HepG2 (cell line): Measurements from ENCODE around the gene ZKSCAN5. TPM values are rescaled to one million over a fixed set of nuclear protein-coding genes. Genes with fewer than 3 reads are reported as not detected.

Experiments used
- ARID3A ChIP-seq: IDR thresholded peaks from 2 replicates; pipeline ENCODE4 v1.6.1; 2012; ENCODE audit warnings: low read depth, low read length, improper control_type of control experiment
- ATF2 ChIP-seq: sonication (generic); formaldehyde crosslinking; IDR thresholded peaks from 2 replicates; pipeline ENCODE4 v1.4.0; 2020; ENCODE audit warnings: missing genetic modification reagents
- CBX5 ChIP-seq: sonication (generic); formaldehyde crosslinking; IDR thresholded peaks from 2 replicates; pipeline ENCODE4 v1.4.0; 2020; ENCODE audit warnings: missing genetic modification reagents, borderline replicate concordance
- DDIT3 ChIP-seq: sonication (generic); formaldehyde crosslinking; IDR thresholded peaks from 2 replicates; pipeline ENCODE4 v1.4.0; 2020; ENCODE audit warnings: mild to moderate bottlenecking, missing genetic modification reagents
- EP300 ChIP-seq, 3 experiments: sonication (generic) in 1 of 3; formaldehyde crosslinking in 1 of 3; IDR thresholded peaks; 2 replicates each; pipeline versions ENCODE4 v1.5.1 to v1.6.1; 2011 to 2020; ENCODE audit warnings: low read depth in 2 of 3, low read length in 2 of 3, borderline replicate concordance in 1 of 3, improper control_type of control experiment in 1 of 3, mild to moderate bottlenecking in 1 of 3, missing genetic modification reagents in 1 of 3, moderate library complexity in 1 of 3
- FOXP1 ChIP-seq, 2 experiments: fragments of 450-650 bp in 1 of 2; IDR thresholded peaks; 2 replicates each; pipeline ENCODE4 v1.6.1; 2017 to 2018; ENCODE audit warnings: antibody characterized with exemption in 1 of 2
- KLF15 ChIP-seq: sonication (generic); formaldehyde crosslinking; IDR thresholded peaks from 2 replicates; pipeline ENCODE4 v1.8.1; 2023; ENCODE audit warnings: borderline replicate concordance, mild to moderate bottlenecking, inconsistent platforms, missing genetic modification reagents, mixed read lengths
- MAFF ChIP-seq: IDR thresholded peaks from 2 replicates; pipeline ENCODE4 v1.6.1; 2011; ENCODE audit warnings: low read depth, low read length, improper control_type of control experiment
- MAZ ChIP-seq, 2 experiments: sonication (generic) in 1 of 2; formaldehyde crosslinking in 1 of 2; IDR thresholded peaks; 2 replicates each; pipeline versions ENCODE4 v1.5.0 to v1.6.1; 2012 to 2020; ENCODE audit warnings: low read depth in 2 of 2, mild to moderate bottlenecking in 2 of 2, borderline replicate concordance in 1 of 2, improper control_type of control experiment in 1 of 2, low read length in 1 of 2, missing genetic modification reagents in 1 of 2, moderate library complexity in 1 of 2
- NR3C1 ChIP-seq: sonication (generic); formaldehyde crosslinking; IDR thresholded peaks from 2 replicates; pipeline ENCODE4 v1.4.0; 2020; ENCODE audit warnings: missing genetic modification reagents
- PLSCR1 ChIP-seq: sonication (generic); formaldehyde crosslinking; IDR thresholded peaks from 2 replicates; pipeline ENCODE4 v1.5.0; 2020; ENCODE audit warnings: missing genetic modification reagents, mild to moderate bottlenecking, borderline replicate concordance
- SIN3A ChIP-seq: IDR thresholded peaks from 2 replicates; pipeline ENCODE4 v1.6.1; 2011; ENCODE audit warnings: low read depth, mild to moderate bottlenecking, control low read depth, low read length, borderline replicate concordance
- ZBTB3 ChIP-seq: sonication (generic); formaldehyde crosslinking; IDR thresholded peaks from 2 replicates; pipeline ENCODE4 v1.4.0; 2020; ENCODE audit warnings: low read depth, mild to moderate bottlenecking, moderate library complexity, missing genetic modification reagents, borderline replicate concordance
- ZBTB7B ChIP-seq: sonication (generic); formaldehyde crosslinking; IDR thresholded peaks from 2 replicates; pipeline ENCODE4 v1.4.0; 2020; ENCODE audit warnings: missing genetic modification reagents
- ZFP41 ChIP-seq: sonication (generic); formaldehyde crosslinking; IDR thresholded peaks from 2 replicates; pipeline ENCODE4 v1.4.0; 2020; ENCODE audit warnings: mild to moderate bottlenecking, missing genetic modification reagents, borderline replicate concordance
- ZNF761 ChIP-seq: sonication (generic); formaldehyde crosslinking; conservative IDR thresholded peaks from 2 replicates; pipeline ENCODE4 v1.4.0; 2020; ENCODE audit warnings: mild to moderate bottlenecking, missing genetic modification reagents
- ZNF788 ChIP-seq: sonication (generic); formaldehyde crosslinking; IDR thresholded peaks from 2 replicates; pipeline ENCODE4 v1.5.0; 2020; ENCODE audit warnings: mild to moderate bottlenecking, missing genetic modification reagents, borderline replicate concordance
- ZNF839 ChIP-seq: sonication (generic); formaldehyde crosslinking; IDR thresholded peaks from 2 replicates; pipeline ENCODE4 v1.4.0; 2020; ENCODE audit warnings: missing genetic modification reagents, mild to moderate bottlenecking, borderline replicate concordance
- ZSCAN31 ChIP-seq: sonication (generic); formaldehyde crosslinking; IDR thresholded peaks from 2 replicates; pipeline ENCODE4 v1.5.0; 2020; ENCODE audit warnings: low read depth, mild to moderate bottlenecking, missing genetic modification reagents
- polyA plus RNA-seq, 8 experiments: library from polyadenylated mRNA; depleted of rRNA in 3 of 8; stranded (reverse) in 7 of 8; unstranded in 1 of 8; fragments of >200 nt; fragmentation: Illumina TruSeq in 4 of 8; extraction: Trizol in 4 of 8; gene quantifications; 2 replicates each; pipeline versions ENCODE4 v1.2.1 to v1.2.3, GENCODE V29; 2011 to 2016; ENCODE audit warnings: low read depth in 4 of 8, missing spikeins in 1 of 8, mixed read lengths in 1 of 8; ENCODE audit not compliant: insufficient read depth in 1 of 8
- total RNA-seq, 5 experiments: library from RNA; depleted of rRNA; stranded (reverse); fragments of >200 nt; fragmentation: Illumina TruSeq; extraction: Trizol; gene quantifications; 2 replicates each; pipeline ENCODE4 v1.2.3, GENCODE V29; 2016; ENCODE audit warnings: low read depth in 1 of 5
- TF ChIP-seq, protein P1 (sequence below): sonication (generic); formaldehyde crosslinking; IDR thresholded peaks from 2 replicates; pipeline ENCODE4 v1.5.1; 2020; ENCODE audit warnings: mild to moderate bottlenecking, missing genetic modification reagents, moderate library complexity
- TF ChIP-seq, protein P2 (sequence below): IDR thresholded peaks from 2 replicates; pipeline ENCODE4 v1.6.1; 2016; ENCODE audit warnings: missing genetic modification reagents, missing compliant biosample characterization

Gene ZKSCAN5
- total and polyA plus RNA-seq, 2 of the 13 experiments (the other 11 are each of a cell fraction or from before 2014, with no cell fraction given) = 5.5 to 11.7 TPM

- TF ChIP-seq ZFP41 = 0 out of 2 replicates have a peak, but pooled peaks have one; percentile 72
- TF ChIP-seq MAFF = no peak
- no peak for TF ChIP-seq NR3C1
- no peak for TF ChIP-seq PLSCR1
- no peak for TF ChIP-seq CBX5 (CRISPR knock-in tag)
- no peak for TF ChIP-seq ZNF839 (CRISPR knock-in tag)
- no peak for TF ChIP-seq KLF15 (CRISPR knock-in tag)
- TF ChIP-seq ZNF788 (CRISPR knock-in tag) = peak; percentile 74; the same call in 1 of the 2 replicates
- TF ChIP-seq DDIT3 (CRISPR knock-in tag) = no peak
- TF ChIP-seq ZSCAN31 (CRISPR knock-in tag) = peak; percentile 51; the same call in 1 of the 2 replicates
- TF ChIP-seq EP300 (IDR thresholded peaks at IDR 0.05; ENCODE audit: low read depth in 2 of 2, low read length in 2 of 2) = peak in 1 of 2 experiments; percentile 17; a peak in 1 of 4 replicates
- no peak for TF ChIP-seq EP300 (CRISPR knock-in tag; IDR thresholded peaks at IDR 0.05; ENCODE audit: borderline replicate concordance)
- TF ChIP-seq MAZ (IDR thresholded peaks at IDR 0.05; ENCODE audit: borderline replicate concordance, low read depth, low read length) = 0 out of 2 replicates have a peak, but pooled peaks have one; percentile 27
- TF ChIP-seq MAZ (CRISPR knock-in tag; IDR thresholded peaks at IDR 0.05; ENCODE audit: low read depth) = peak; percentile 80
- TF ChIP-seq, protein P1, sequence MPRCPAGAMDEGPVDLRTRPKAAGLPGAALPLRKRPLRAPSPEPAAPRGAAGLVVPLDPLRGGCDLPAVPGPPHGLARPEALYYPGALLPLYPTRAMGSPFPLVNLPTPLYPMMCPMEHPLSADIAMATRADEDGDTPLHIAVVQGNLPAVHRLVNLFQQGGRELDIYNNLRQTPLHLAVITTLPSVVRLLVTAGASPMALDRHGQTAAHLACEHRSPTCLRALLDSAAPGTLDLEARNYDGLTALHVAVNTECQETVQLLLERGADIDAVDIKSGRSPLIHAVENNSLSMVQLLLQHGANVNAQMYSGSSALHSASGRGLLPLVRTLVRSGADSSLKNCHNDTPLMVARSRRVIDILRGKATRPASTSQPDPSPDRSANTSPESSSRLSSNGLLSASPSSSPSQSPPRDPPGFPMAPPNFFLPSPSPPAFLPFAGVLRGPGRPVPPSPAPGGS (CRISPR knock-in tag) = no peak
- TF ChIP-seq, protein P2, sequence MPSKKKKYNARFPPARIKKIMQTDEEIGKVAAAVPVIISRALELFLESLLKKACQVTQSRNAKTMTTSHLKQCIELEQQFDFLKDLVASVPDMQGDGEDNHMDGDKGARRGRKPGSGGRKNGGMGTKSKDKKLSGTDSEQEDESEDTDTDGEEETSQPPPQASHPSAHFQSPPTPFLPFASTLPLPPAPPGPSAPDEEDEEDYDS (CRISPR knock-in tag) = peak; percentile 72
- peak; percentile 65 for TF ChIP-seq ATF2
- TF ChIP-seq SIN3A = peak; percentile 72; the same call in 1 of the 2 replicates
- peak; percentile 70; the same call in 1 of the 2 replicates for TF ChIP-seq ZNF761 (CRISPR knock-in tag)
- no peak for TF ChIP-seq ZBTB7B (CRISPR knock-in tag)
- TF ChIP-seq FOXP1 (IDR thresholded peaks at IDR 0.05) = no peak
- no peak for TF ChIP-seq FOXP1 (CRISPR knock-in tag; IDR thresholded peaks at IDR 0.05)
- no peak; the same call in 1 of the 2 replicates for TF ChIP-seq ZBTB3 (CRISPR knock-in tag)
- peak; percentile 88 for TF ChIP-seq ARID3A
Measured at GRCh38 chr7:99472561-99473314, 31.7 kb upstream of the ZKSCAN5 start, which contains the start of gene ZNF789 (continued).
